Caco-2 (cell line): ENCODE data around the gene TAF6. TPM values are rescaled to one million over a fixed set of nuclear protein-coding genes. Genes with fewer than 3 reads are reported as not detected.

Source experiments
- BruUV-seq: library from RNA; stranded (reverse); fragments of 400-500 nt; replicated peaks from 2 replicates; lab custom pipeline; 2021; lab: Mats Ljungman, UMichigan
- CTCF ChIA-PET: fragments of 300-600 bp; sonication (Branson Sonifier 250); formaldehyde crosslinking; loops from one replicate; lab custom pipeline; 2022; ENCODE audit warnings: antibody characterized with exemption; lab: Charles Lee
- POLR2A ChIA-PET: fragments of 300-600 bp; sonication (Branson Sonifier 250); formaldehyde crosslinking; loops from one replicate; lab custom pipeline; 2022; ENCODE audit warnings: antibody characterized with exemption; lab: Charles Lee
- DNase-seq, 2 experiments: peaks; one replicate each; pipeline versions ENCODE4 v3.0.0 to v3.0.0-alpha.2; 2020 to 2022
- H3K27me3 ChIP-seq: replicated peaks from 2 replicates; pipeline ENCODE4 v1.6.0; 2011; ENCODE audit warnings: low read length; ENCODE audit not compliant: control insufficient read depth, insufficient read depth
- H3K36me3 ChIP-seq: 2 replicates; pipeline ENCODE4 v1.5.1; 2011; ENCODE audit warnings: low read length; ENCODE audit not compliant: control insufficient read depth, insufficient read depth
- H3K4me1 ChIP-seq: fragments of 250-450 bp; sonication (Bioruptor Pico); 2 replicates; pipeline ENCODE4 v1.5.1; 2020; ENCODE audit warnings: mild to moderate bottlenecking
- H3K4me3 ChIP-seq: 2 replicates; pipeline ENCODE4 v1.5.1; 2011; ENCODE audit warnings: low read depth, mild to moderate bottlenecking, control low read depth, low read length
- H3K9me3 ChIP-seq: fragments of 250-450 bp; sonication (Bioruptor Pico); 2 replicates; pipeline ENCODE4 v1.5.1; 2020; ENCODE audit warnings: mild to moderate bottlenecking, moderate library complexity
- H3K27ac Mint-ChIP-seq: one replicate; pipeline ENCODE4 v1.8.0; 2022; ENCODE audit warnings: mixed read lengths; ENCODE audit not compliant: unreplicated experiment
- H3K27me3 Mint-ChIP-seq: one replicate; pipeline ENCODE4 v1.8.0; 2022; ENCODE audit warnings: mixed read lengths; ENCODE audit not compliant: insufficient read depth, unreplicated experiment
- H3K36me3 Mint-ChIP-seq: one replicate; pipeline ENCODE4 v1.8.0; 2022; ENCODE audit warnings: mild to moderate bottlenecking, mixed read lengths; ENCODE audit not compliant: insufficient read depth, unreplicated experiment
- H3K4me1 Mint-ChIP-seq: one replicate; pipeline ENCODE4 v1.8.0; 2022; ENCODE audit warnings: low read depth, mixed read lengths; ENCODE audit not compliant: unreplicated experiment
- H3K4me3 Mint-ChIP-seq: one replicate; pipeline ENCODE4 v1.8.0; 2022; ENCODE audit warnings: mild to moderate bottlenecking, moderate library complexity, mixed read lengths; ENCODE audit not compliant: unreplicated experiment
- H3K9me3 Mint-ChIP-seq: one replicate; pipeline ENCODE4 v1.8.0; 2022; ENCODE audit warnings: mixed read lengths; ENCODE audit not compliant: unreplicated experiment
- intact Hi-C: fragments of 100-400 bp; cut with micrococcal nuclease; formaldehyde crosslinking; loops from one replicate; pipeline ENCODE4 v1.10.0; 2022; ENCODE audit not compliant: unreplicated experiment
- total RNA-seq: library from RNA; stranded (reverse); gene quantifications from 2 replicates; pipeline ENCODE4 v1.2.3, GENCODE V29; 2022
- TF ChIP-seq, protein P1 (sequence below), 2 experiments: fragments of 200-600 bp in 1 of 2; IDR thresholded peaks; 1 replicate in 1 of 2; 2 replicates in 1 of 2; pipeline versions ENCODE4 v1.5.1 to v1.8.0; 2011 to 2022; ENCODE audit warnings: antibody characterized with exemption in 1 of 2, control low read depth in 1 of 2, inconsistent platforms in 1 of 2, low read depth in 1 of 2, low read length in 1 of 2, mild to moderate bottlenecking in 1 of 2, moderate library complexity in 1 of 2; ENCODE audit not compliant: insufficient read depth in 1 of 2, severe bottlenecking in 1 of 2, unreplicated experiment in 1 of 2

Gene TAF6
- total RNA-seq, 1 experiment from 2014 or later: 81.2 TPM

GRCh38 chr7:100095704-100096103 lies 23.5 kb downstream of the TAF6 start:
- H3K27ac Mint-ChIP-seq: peak overlapping the region; percentile 71
- Histone ChIP-seq H3K36me3 (peaks cover 15% of the 10 kb centered on the region), H3K4me3 (no peak overlapping the region), H3K9me3 (no peaks in the 10 kb centered on the region), H3K27me3 (no peaks in the 10 kb centered on the region), H3K4me1 (no peaks in the 10 kb centered on the region)
- CTCF ChIA-PET: no interaction called here
- H3K27me3 Mint-ChIP-seq: no peaks in the 10 kb centered on the region
- TF ChIP-seq, protein P1, sequence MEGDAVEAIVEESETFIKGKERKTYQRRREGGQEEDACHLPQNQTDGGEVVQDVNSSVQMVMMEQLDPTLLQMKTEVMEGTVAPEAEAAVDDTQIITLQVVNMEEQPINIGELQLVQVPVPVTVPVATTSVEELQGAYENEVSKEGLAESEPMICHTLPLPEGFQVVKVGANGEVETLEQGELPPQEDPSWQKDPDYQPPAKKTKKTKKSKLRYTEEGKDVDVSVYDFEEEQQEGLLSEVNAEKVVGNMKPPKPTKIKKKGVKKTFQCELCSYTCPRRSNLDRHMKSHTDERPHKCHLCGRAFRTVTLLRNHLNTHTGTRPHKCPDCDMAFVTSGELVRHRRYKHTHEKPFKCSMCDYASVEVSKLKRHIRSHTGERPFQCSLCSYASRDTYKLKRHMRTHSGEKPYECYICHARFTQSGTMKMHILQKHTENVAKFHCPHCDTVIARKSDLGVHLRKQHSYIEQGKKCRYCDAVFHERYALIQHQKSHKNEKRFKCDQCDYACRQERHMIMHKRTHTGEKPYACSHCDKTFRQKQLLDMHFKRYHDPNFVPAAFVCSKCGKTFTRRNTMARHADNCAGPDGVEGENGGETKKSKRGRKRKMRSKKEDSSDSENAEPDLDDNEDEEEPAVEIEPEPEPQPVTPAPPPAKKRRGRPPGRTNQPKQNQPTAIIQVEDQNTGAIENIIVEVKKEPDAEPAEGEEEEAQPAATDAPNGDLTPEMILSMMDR (IDR thresholded peaks at IDR 0.05; ENCODE audit: insufficient read depth in 1 of 2, low read depth in 1 of 2, low read length in 1 of 2, severe bottlenecking in 1 of 2, unreplicated experiment in 1 of 2): no peak
- BruUV-seq: no TSS peak
- POLR2A ChIA-PET: no interaction called here
- peaks cover 100% of the 10 kb centered on the region for H3K36me3 Mint-ChIP-seq
- no peak overlapping the region for H3K4me3 Mint-ChIP-seq
- DNase-seq: no peak
- no peaks in the 10 kb centered on the region for H3K9me3 Mint-ChIP-seq
- peaks cover 23% of the 10 kb centered on the region for H3K4me1 Mint-ChIP-seq
- intact Hi-C loops: no loop called here

DNA sequence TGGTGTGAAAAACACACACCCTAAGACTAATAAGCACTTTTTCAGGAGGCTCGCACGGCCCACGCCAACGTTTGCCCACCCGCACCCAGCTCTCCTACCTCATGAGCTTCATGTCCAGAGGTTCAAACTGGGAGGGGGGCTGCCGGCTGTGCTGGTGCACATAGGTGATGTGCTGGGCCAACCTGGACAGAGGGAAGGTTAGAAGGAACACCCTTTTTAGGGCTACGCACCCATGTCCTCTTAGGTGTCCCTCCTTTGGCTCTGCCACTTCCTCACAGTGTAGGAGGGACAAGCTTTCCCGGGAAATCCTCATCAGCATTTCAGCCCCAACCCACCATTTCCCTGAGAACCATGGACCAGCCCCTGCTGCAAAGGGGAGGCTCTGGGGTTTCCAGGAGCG lies 23.9 kb downstream of the TAF6 start:
- H3K4me1 ChIP-seq: no peaks in the 10 kb centered on the region
- Mint-ChIP-seq H3K36me3 (peaks cover 100% of the 10 kb centered on the region), H3K27me3 (no peaks in the 10 kb centered on the region), H3K27ac (peak overlapping the region; percentile 71), H3K9me3 (no peaks in the 10 kb centered on the region), H3K4me1 (peaks cover 23% of the 10 kb centered on the region), H3K4me3 (no peak overlapping the region)
- TF ChIP-seq, protein P1 (IDR thresholded peaks at IDR 0.05; ENCODE audit: insufficient read depth in 1 of 2, low read depth in 1 of 2, low read length in 1 of 2, severe bottlenecking in 1 of 2, unreplicated experiment in 1 of 2): no peak
- peaks cover 15% of the 10 kb centered on the region for H3K36me3 ChIP-seq
- DNase-seq: no peak
- intact Hi-C loops: no loop called here
- H3K27me3 ChIP-seq: no peaks in the 10 kb centered on the region
- POLR2A ChIA-PET: interaction anchor here (0.8 kb wide), 1 partner anchor 53 kb away, joined by 3 read pairs; the partner anchor contains the start of gene LAMTOR4
- CTCF ChIA-PET: no interaction called here
- no TSS peak for BruUV-seq
- H3K4me3 ChIP-seq: no peak overlapping the region
- H3K9me3 ChIP-seq: no peaks in the 10 kb centered on the region

- H3K4me3 Mint-ChIP-seq: no peak overlapping the region
- no peaks in the 10 kb centered on the region for H3K9me3 Mint-ChIP-seq
- peaks cover 19% of the 10 kb centered on the region for H3K4me1 Mint-ChIP-seq
- H3K36me3 Mint-ChIP-seq: peaks cover 98% of the 10 kb centered on the region
- ChIA-PET CTCF (no interaction called here), POLR2A (no interaction called here)
- no peak for DNase-seq
- no TSS peak for BruUV-seq
- Histone ChIP-seq H3K27me3 (no peaks in the 10 kb centered on the region), H3K9me3 (no peaks in the 10 kb centered on the region), H3K36me3 (peaks cover 13% of the 10 kb centered on the region), H3K4me3 (no peak overlapping the region), H3K4me1 (no peaks in the 10 kb centered on the region)
- peak overlapping the region; percentile 6 for H3K27ac Mint-ChIP-seq
- TF ChIP-seq, protein P1 (IDR thresholded peaks at IDR 0.05; ENCODE audit: insufficient read depth in 1 of 2, low read depth in 1 of 2, low read length in 1 of 2, severe bottlenecking in 1 of 2, unreplicated experiment in 1 of 2): no peak
- intact Hi-C loops: no loop called here
- no peaks in the 10 kb centered on the region for H3K27me3 Mint-ChIP-seq
Observed at GRCh38 chr7:100093925-100094486, 25.2 kb downstream of the TAF6 start.
